ENCODE data around the gene ATP6V1C2. TPM values are rescaled to one million over a fixed set of nuclear protein-coding genes. Genes with fewer than 3 reads are reported as not detected.

Gene ATP6V1C2
- total RNA-seq, 2 donors from 2014 or later, result 0.12 to 0.44 TPM

DNA sequence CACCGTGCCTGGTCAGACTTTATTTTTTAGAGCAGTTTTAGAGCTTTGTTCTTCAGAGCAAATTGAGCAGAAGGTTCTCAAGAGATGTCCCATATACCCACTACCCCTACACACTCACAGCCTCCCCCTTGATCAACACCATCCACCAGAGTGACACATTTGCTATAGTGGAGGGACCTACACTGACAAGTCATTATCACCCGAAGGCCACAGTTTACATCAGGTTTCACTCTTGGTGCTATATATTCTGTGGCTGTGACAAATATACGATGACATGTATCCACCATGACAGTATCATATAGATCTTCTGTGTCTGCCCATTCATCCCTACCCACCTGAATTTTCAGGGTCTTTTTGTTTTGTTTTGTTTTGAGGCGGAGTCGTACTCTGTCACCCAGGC, 15.4 kb upstream of the ATP6V1C2 start:
- Histone ChIP-seq H3K36me3 (no peaks in the 10 kb centered on the region), H3K9me3 (no peaks in the 10 kb centered on the region), H3K27ac (no peak overlapping the region), H3K27me3 (no peaks in the 10 kb centered on the region), H3K4me3 (no peak overlapping the region), H3K4me1 (no peaks in the 10 kb centered on the region)
- TF ChIP-seq, protein P1, sequence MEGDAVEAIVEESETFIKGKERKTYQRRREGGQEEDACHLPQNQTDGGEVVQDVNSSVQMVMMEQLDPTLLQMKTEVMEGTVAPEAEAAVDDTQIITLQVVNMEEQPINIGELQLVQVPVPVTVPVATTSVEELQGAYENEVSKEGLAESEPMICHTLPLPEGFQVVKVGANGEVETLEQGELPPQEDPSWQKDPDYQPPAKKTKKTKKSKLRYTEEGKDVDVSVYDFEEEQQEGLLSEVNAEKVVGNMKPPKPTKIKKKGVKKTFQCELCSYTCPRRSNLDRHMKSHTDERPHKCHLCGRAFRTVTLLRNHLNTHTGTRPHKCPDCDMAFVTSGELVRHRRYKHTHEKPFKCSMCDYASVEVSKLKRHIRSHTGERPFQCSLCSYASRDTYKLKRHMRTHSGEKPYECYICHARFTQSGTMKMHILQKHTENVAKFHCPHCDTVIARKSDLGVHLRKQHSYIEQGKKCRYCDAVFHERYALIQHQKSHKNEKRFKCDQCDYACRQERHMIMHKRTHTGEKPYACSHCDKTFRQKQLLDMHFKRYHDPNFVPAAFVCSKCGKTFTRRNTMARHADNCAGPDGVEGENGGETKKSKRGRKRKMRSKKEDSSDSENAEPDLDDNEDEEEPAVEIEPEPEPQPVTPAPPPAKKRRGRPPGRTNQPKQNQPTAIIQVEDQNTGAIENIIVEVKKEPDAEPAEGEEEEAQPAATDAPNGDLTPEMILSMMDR (IDR thresholded peaks at IDR 0.05), result no peak
- DNase-seq (ENCODE audit: low spot score), result no peak

DNA sequence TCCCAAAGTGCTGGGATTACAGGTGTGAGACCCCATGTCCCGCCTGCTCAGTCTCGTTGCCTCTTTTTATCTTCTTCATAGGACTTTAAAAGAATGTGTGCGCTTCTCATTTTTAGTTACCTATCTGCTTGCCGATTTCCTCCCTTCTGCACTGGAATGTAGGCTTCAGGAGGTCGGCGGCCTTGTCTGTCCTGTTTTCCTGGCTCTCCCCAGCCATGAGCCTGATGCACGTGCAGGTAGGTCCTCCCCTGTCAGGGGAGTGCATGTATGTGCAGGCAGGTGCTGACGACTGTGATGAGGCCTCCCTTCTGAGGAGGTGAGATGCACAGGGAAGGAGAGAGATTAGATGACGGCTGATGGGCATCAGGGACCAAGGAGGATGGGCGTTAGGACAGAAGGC, 13.6 kb upstream of the ATP6V1C2 start:
- TF ChIP-seq, protein P1 (IDR thresholded peaks at IDR 0.05), result no peak
- no peaks in the 10 kb centered on the region for H3K4me1 ChIP-seq
- no peaks in the 10 kb centered on the region for H3K9me3 ChIP-seq
- H3K4me3 ChIP-seq, result no peak overlapping the region
- no peak for DNase-seq (ENCODE audit: low spot score)
- no peak overlapping the region for H3K27ac ChIP-seq
- H3K36me3 ChIP-seq, result no peaks in the 10 kb centered on the region
- no peaks in the 10 kb centered on the region for H3K27me3 ChIP-seq

DNA sequence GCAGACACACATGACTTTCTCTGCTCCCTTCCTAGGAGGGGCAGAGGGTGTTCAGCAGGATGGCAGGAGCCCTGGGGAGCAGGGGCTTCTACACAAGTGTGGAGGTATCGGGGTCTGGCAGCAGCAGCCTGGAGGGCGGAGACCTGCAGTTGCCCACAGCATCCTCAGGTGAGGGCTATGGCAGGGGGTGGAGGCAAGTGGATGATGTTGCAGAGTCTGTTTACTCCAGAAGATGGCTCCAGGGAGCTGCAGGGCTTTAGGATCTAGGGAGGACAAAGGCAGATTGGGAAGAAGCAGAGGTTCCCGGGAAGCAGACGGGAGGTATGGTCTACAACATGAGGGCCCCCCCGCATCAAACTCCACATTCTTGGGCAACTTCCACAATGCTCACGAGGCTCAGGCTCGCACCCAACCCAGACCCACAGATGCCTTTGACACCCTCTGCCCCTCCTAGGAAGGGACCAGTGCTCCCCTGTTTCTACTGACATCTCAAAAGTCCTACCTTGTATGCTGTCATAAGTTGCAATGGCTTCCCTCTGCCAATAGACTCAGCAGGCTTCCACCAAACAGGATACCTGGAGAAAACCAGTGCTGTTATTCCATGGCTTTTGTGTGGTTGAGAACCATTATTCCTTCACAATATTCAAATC, 12.0 kb upstream of the ATP6V1C2 start:
- Histone ChIP-seq H3K27me3 (no peaks in the 10 kb centered on the region), H3K27ac (no peak overlapping the region), H3K4me1 (no peaks in the 10 kb centered on the region), H3K4me3 (no peak overlapping the region), H3K9me3 (no peaks in the 10 kb centered on the region), H3K36me3 (no peaks in the 10 kb centered on the region)
- DNase-seq (ENCODE audit: low spot score), result no peak
- TF ChIP-seq, protein P1 (IDR thresholded peaks at IDR 0.05), result no peak

DNA sequence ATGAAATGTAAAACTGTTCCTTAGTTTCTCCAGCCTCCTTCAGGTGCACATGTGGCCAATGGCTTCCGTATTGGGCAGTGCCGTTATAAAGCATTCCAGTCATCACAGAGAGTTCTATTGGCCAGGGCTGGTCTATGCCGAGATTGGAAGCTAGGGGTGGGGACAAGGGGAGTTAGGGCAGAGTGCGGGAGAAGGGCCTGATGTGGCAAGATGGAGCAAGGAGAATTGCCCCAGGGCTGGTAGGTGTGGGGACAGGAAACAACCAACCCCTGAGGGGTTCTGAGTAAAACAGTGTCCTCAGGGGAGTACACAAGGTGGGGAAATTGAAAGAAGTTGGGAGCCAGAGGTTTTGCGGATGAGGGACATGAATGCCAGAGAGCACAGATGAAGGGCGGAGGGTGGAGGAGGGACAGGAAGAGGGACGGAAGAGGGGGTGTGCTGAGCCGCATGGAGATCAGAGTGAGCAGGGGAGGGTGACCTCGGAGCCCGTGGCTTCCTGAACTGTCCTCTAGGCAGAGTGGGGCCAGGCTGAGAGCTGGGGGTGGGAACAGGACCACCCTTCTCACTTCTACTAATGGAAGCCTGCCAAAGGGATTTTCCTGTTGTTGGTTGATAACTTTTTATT, 9.1 kb upstream of the ATP6V1C2 start:
- no peak for DNase-seq (ENCODE audit: low spot score)
- Histone ChIP-seq H3K9me3 (no peaks in the 10 kb centered on the region), H3K27me3 (no peaks in the 10 kb centered on the region)

DNA sequence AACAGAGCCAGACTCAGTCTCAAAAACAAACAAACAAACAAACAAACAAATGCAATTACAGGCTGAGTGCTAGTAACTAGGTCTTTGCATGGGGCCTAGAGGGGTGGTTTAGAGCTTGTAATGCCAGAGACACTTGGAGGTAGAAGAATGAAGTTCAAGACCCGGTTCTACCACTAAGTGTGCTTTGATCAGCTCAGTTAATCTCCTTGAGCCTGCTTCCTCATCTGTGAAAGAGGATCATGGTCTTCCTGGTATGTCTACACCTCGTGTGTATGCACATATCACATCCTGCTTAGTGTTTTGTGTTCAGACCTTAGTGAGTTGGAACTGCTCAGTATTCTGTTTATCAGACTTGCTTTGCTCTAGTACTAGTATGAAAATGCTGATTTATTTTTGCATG, 4.8 kb upstream of the ATP6V1C2 start:
- H3K27ac ChIP-seq, result no peak overlapping the region
- H3K27me3 ChIP-seq, result peaks cover 6 to 9% of the 10 kb centered on the region in 2 donors
- H3K36me3 ChIP-seq, result no peaks in the 10 kb centered on the region
- no peak for DNase-seq (ENCODE audit: low spot score)
- TF ChIP-seq, protein P1 (IDR thresholded peaks at IDR 0.05), result no peak
- peaks cover 0 to 11% of the 10 kb centered on the region in 2 donors for H3K4me1 ChIP-seq
- no peak overlapping the region for H3K4me3 ChIP-seq
- no peaks in the 10 kb centered on the region for H3K9me3 ChIP-seq

More for the DNA sequence above, 9.1 kb upstream of the ATP6V1C2 start:
- Histone ChIP-seq H3K36me3 (no peaks in the 10 kb centered on the region), H3K27ac (no peak overlapping the region), H3K4me1 (no peaks in the 10 kb centered on the region), H3K4me3 (no peak overlapping the region)
- TF ChIP-seq, protein P1 (IDR thresholded peaks at IDR 0.05), result no peak
